ENCODE results near the gene MXRA8. TPM values are rescaled to one million over a fixed set of nuclear protein-coding genes. Genes with fewer than 3 reads are reported as not detected.
A peak's percentile ranks its signal among the peaks of the same experiment; 100 is the strongest.

Gene MXRA8
- total RNA-seq, 2 donors from 2014 or later, result 38.3 to 44.3 TPM

GRCh38 chr1:1314678-1315335 lies 43.5 kb downstream of the MXRA8 start:
- intact Hi-C loops (cut with DNase I), result no loop called here
- no peak for DNase-seq
- ATAC-seq, result no peak

GRCh38 chr1:1314237-1314586 lies 44.1 kb downstream of the MXRA8 start:
- intact Hi-C loops (cut with DNase I), result no loop called here
- no peak for ATAC-seq
- DNase-seq, result no peak

- DNase-seq (no peak), ATAC-seq (no peak)
- intact Hi-C loops (cut with DNase I), result no loop called here
These were observed 44.7 kb downstream of the MXRA8 start for GRCh38 chr1:1313500-1314236.

- intact Hi-C loops (cut with DNase I), result no loop called here
- DNase-seq (no peak), ATAC-seq (no peak)
These were observed 45.7 kb downstream of the MXRA8 start for GRCh38 chr1:1312450-1313314.

DNA sequence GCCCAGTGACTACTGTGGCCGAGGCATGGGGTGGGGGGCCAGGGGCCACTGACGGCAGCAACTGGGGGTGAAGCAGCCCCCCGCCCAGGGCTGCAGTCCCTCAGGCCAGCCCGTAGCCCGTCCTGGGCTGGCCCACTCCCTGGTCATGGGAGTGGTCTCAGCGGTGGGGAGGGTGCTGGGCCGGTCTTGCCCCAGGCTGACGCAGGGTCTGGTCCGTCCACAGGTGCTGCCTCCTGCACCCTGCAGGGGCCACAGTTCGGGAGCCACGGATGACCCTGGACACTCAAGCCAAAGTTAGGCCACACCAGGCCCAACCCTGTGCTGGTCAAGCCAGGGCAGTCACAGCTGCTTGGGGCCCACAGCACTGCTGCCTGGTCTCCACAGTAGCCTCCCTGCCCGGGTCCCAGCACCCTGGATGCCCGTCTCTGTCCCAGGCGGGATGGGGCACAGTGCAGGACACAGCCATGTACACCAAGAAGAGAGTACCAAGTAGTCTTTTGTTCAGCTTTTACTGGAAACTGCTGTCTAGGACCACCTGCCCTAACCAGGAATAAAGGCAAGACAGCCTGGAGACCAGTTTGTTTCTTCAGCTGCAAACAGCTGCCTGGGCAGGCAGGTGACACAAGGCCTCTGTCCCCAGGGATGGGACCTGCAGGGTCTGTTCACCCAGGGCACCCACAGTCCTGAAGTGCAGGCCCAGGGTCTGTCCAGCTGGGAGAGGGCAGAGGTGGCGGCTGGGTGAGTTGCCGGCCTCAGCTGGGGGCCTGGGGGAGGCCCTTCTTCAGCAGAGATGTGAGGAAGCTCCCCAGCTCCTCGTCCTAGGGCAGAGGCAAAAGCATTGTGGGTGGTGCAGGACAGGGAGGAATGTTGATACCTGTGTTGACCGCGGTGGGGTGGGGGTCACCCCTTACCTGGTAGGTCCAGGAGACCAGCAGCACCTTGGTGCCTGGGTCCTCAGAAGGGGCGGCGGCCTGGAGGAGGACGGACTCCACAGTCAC lies 46.9 kb downstream of the MXRA8 start:
- DNase-seq (no peak), ATAC-seq (no peak)
- intact Hi-C loops (cut with DNase I), result no loop called here

DNA sequence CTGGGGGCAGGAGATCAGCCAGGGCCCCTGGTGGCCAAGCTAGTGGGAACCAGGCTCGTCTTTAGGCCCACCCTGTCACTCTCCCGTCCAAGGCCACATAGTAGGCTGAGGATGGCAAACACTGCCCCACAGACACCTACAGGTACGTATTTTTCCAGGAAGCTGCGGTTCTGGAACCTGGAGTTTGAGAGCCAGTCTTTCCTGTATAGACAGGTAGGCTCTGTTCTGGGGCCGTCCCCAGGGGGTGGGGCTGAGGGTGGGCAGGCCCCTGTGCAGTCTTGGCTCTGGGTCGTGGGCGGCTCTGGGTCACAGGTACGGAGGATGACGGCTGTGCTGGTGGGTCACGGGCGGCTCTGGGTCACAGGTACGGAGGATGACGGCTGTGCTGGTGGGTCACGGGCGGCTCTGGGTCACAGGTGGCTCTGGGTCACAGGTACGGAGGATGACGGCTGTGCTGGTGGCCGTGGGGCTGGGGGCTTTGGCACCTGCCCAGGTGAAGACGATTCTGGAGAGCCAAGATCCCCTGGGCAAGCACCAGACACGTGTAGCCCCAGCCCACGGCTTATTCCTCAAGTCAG lies 47.8 kb downstream of the MXRA8 start:
- intact Hi-C loops (cut with DNase I), result no loop called here
- DNase-seq (no peak), ATAC-seq (no peak)

GRCh38 chr1:1310109-1310385 lies 48.3 kb downstream of the MXRA8 start:
- intact Hi-C loops (cut with DNase I), result no loop called here
- ATAC-seq (no peak), DNase-seq (no peak)

GRCh38 chr1:1309251-1310108 lies 48.9 kb downstream of the MXRA8 start:
- ATAC-seq, result no peak
- intact Hi-C loops (cut with DNase I), result no loop called here
- DNase-seq, result peak; percentile 55

DNA sequence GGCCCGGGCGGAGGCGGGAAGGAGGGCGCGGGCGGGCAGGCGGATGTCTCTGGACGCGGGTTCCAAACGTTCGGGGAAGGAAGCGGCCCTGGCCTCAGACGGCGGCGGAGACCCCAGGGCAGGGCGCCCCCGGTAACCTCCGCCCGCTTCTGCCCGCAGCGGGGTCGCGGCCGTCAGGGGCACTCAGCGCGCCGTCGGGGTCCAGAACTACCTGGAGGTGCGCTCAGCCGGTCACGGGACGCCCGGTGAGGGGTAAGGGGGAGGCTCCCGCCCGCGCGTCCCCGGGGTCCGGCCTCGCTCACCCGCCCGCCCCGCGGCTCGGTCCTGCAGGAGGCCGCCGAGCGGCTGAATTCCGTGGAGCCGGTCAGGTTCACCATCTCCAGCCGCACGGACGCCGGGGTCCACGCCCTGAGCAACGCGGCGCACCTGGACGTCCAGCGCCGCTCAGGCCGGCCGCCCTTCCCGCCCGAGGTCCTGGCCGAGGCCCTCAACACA lies 49.6 kb downstream of the MXRA8 start:
- ATAC-seq (peak; percentile 0 to 1), DNase-seq (peak; percentile 53)
- intact Hi-C loops (cut with DNase I), result no loop called here

DNA sequence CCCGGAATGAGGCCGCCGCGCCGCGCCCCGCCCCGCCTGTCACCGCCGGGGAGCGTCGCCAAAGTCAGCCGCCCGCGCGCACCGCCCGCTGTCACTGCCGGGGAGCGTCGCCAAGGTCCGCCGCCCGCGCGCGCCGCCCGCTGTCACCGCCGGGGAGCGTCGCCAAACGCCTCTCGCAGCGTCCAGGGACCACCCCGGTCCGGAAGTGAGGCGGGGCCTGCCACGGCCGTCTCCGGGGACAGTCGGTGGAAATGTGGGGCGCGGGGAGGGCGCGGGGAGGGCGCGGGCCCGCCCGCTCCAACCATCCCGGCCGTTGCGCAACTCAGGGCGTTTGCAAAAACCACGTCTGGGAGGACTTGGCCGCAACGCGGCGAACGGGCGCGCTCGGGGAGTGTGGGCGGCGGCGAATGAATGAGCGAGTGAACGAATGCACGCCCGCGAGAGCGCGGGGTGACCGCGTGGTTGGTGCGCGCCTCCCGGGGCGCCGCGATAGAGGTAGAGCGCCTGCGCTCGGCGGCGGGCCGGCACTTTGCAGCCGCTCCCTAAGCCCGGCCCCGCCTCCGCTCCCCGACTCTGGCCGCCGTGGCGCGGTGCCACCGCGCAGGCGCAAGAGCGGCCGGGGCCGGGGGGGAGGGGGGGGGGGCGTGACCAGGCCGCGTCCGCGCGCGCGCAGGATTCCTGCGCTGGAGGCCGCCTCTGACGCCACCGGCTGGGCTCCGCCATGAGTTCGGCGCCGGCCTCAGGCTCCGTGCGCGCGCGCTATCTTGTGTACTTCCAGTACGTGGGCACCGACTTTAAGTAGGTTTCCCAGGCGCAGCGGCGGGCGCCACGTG lies 50.2 kb downstream of the MXRA8 start, which contains the start of the genes ACAP3 and PUSL1:
TSS of gene ACAP3 (minus strand) at position 8 of the 833 bp plus-strand sequence. CDS start 115 bp downstream, outside the sequence.
TSS of gene PUSL1 (plus strand) at position 675 of the 833 bp plus-strand sequence. CDS start at position 722, 47 bp downstream.
- intact Hi-C loops (cut with DNase I), result no loop called here
- peak; percentile 94 for DNase-seq
- peak; percentile 75 to 82 for ATAC-seq

- DNase-seq, result peak; percentile 71
- ATAC-seq, result peak in 1 of 2 donors; percentile 0
- intact Hi-C loops (cut with DNase I), result no loop called here
These were observed 51.0 kb downstream of the MXRA8 start for GRCh38 chr1:1307261-1307922.

DNA sequence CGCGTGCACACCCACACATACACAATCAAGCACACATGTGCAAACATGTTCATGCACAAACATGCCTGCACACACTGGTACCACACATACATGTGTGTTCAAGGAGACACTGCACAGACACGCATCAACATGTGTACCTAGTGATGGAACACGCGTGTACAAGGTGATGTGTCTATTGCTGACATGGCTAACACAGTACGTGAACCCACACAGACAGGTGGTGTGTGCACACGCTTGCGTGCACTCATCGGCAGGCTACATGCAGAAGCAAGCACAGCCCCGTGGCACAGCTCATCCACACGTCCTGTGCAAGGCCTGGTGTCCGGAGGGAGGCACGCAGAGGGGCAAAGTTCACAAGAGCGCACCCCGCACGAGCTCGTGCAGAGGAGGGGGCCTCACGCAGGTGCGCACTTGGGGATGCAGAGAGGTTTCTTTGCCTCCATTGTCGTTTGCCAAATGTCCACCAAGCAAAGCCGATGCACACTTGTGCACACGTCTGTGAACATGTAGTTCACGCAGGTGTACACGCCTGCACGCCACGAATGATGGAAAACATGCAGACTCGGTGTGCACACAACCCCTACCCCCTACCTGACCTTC lies 51.6 kb downstream of the MXRA8 start:
- DNase-seq (no peak), ATAC-seq (no peak)
- intact Hi-C loops (cut with DNase I), result no loop called here

DNA sequence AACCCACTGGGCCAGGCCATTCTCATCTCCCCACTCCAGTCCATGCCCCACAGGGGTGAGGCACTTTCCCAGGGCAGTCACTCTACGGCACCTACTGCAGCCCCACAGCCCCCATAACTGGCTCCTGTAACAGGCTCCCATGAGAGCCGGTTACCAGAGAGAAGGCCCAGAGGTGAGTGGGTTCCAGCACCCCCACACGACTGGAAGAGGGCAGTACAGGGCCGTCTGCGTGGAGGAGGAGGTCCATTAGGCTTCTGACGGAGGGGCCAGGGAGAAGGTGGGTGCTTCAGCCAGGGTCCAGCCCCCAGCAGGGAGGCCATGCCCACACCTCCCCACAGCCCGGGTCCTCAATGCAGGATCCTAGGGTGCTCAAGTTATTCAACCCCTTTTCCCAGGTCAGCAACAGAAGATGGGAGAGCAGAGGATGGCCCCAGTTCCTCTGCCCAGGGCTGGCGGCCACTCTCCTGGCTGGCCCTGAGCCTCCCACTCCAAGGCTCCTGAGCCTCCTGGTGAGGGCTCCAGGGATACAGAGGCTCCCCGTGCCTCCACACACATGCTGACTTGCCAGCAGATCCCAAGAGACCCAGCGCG lies 52.2 kb downstream of the MXRA8 start:
- no peak for DNase-seq
- no peak for ATAC-seq
- intact Hi-C loops (cut with DNase I), result no loop called here

- ATAC-seq (peak; percentile 4 to 49), DNase-seq (peak; percentile 78)
- intact Hi-C loops (cut with DNase I), result no loop called here
These were observed 52.9 kb downstream of the MXRA8 start for GRCh38 chr1:1305300-1306069.
